Measurements from ENCODE around the gene LAGE3. TPM values are rescaled to one million over a fixed set of nuclear protein-coding genes. Genes with fewer than 3 reads are reported as not detected.

Gene LAGE3
- total and polyA plus RNA-seq, 2 of the 8 experiments (the other 6 are each of a cell fraction or from before 2014, with no cell fraction given) = 44.5 to 102 TPM

- Histone ChIP-seq H3K36me3 (ENCODE audit: control insufficient read depth in 2 of 4, insufficient read depth in 4 of 4, low read length in 3 of 4) (peaks cover 0 to 14% (median 4%) of the 10 kb centered on the region in 4 experiments; a peak in 4 of 8 replicates), H3K4ac (replicated peaks; ENCODE audit: insufficient read length, low read depth, low read length) (no peak overlapping the region), H3K23me2 (ENCODE audit: low read depth, low read length) (0 out of 2 replicates have a peak, but pooled peaks cover 3% of the 10 kb centered on the region), H3K9me3 (ENCODE audit: insufficient read depth in 2 of 2, low read depth in 1 of 2, low read length in 1 of 2) (no peaks in the 10 kb centered on the region), H3K27me3 (replicated peaks in 1 of 4; ENCODE audit: control insufficient read depth in 3 of 4, extremely low read depth in 1 of 4, insufficient read depth in 3 of 4, low read length in 3 of 4) (no peaks in the 10 kb centered on the region), H4K20me1 (replicated peaks in 1 of 2; ENCODE audit: control insufficient read depth in 1 of 2, insufficient read depth in 2 of 2, low read length in 2 of 2) (no peaks in the 10 kb centered on the region), H3K9ac (replicated peaks in 1 of 4; ENCODE audit: extremely low read depth in 1 of 4, low read depth in 3 of 4, low read length in 3 of 4) (no peak overlapping the region), H3K18ac (ENCODE audit: extremely low read depth, low read length) (no peak overlapping the region), H3K14ac (ENCODE audit: insufficient read length) (no peak overlapping the region), H4K91ac (replicated peaks; ENCODE audit: insufficient read length, low read length) (no peak overlapping the region), H4K5ac (ENCODE audit: insufficient read length, low read depth, low read length) (no peak overlapping the region), H3K56ac (replicated peaks; ENCODE audit: insufficient read length, low read depth, low read length) (no peak overlapping the region), H3K4me1 (replicated peaks in 1 of 4; ENCODE audit: control insufficient read depth in 3 of 4, insufficient read depth in 4 of 4, low read length in 3 of 4) (peaks cover 0 to 3% (median 0%) of the 10 kb centered on the region in 4 experiments; a peak in 1 of 7 replicates), H3K79me1 (ENCODE audit: low read depth, low read length) (no peaks in the 10 kb centered on the region), H3K79me2 (ENCODE audit: control insufficient read depth in 1 of 2, insufficient read depth in 2 of 2, low read length in 2 of 2) (no peaks in the 10 kb centered on the region), H3K27ac (ENCODE audit: low read depth, low read length) (no peak overlapping the region), H3K23ac (ENCODE audit: insufficient read length) (no peak overlapping the region), H3K4me3 (ENCODE audit: extremely low read depth in 1 of 4, insufficient read depth in 2 of 4, low read depth in 3 of 4, low read length in 4 of 4) (no peak overlapping the region), H2BK15ac (ENCODE audit: low read length) (no peak overlapping the region), H4K8ac (ENCODE audit: extremely low read depth, insufficient read depth, low read length) (no peak overlapping the region), H3K4me2 (ENCODE audit: insufficient read depth in 1 of 2, low read depth in 2 of 2, low read length in 2 of 2) (no peak overlapping the region), H2BK120ac (replicated peaks; ENCODE audit: low read depth, low read length) (no peak overlapping the region), H2AFZ (ENCODE audit: low read length) (no peak overlapping the region), H2BK5ac (ENCODE audit: low read depth, low read length) (no peak overlapping the region), H2AK5ac (ENCODE audit: low read depth, low read length) (no peak overlapping the region), H2BK20ac (ENCODE audit: low read length) (no peak overlapping the region), H2BK12ac (ENCODE audit: low read depth, low read length) (no peak overlapping the region)
- TF ChIP-seq, protein P1, sequence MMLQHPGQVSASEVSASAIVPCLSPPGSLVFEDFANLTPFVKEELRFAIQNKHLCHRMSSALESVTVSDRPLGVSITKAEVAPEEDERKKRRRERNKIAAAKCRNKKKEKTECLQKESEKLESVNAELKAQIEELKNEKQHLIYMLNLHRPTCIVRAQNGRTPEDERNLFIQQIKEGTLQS (IDR thresholded peaks at IDR 0.05; ENCODE audit: insufficient read depth, low read depth, low read length) = no peak
- no peak for TF ChIP-seq GTF2F1 (IDR thresholded peaks at IDR 0.05; ENCODE audit: borderline replicate concordance, low read depth, low read length)
- TF ChIP-seq HDAC2 (IDR thresholded peaks at IDR 0.05; ENCODE audit: borderline replicate concordance in 1 of 2, low read depth in 2 of 2, low read length in 2 of 2) = no peak
- TF ChIP-seq MAX (IDR thresholded peaks at IDR 0.05) = no peak
- no peak for TF ChIP-seq CHD1 (IDR thresholded peaks at IDR 0.05; ENCODE audit: low read depth, low read length)
- POLR2A ChIA-PET (ENCODE audit: partially characterized antibody) = interaction anchor here (1.3 to 1.4 kb wide), 2 partner anchors 10 to 74 kb away, joined by 4 read pairs; no protein-coding TSS in a partner anchor
- no peak for FAIRE-seq
- CTCF ChIA-PET (ENCODE audit: partially characterized antibody) = interaction anchor here (1.6 to 3.1 kb wide), 3 partner anchors 15 to 101 kb away, joined by 4 to 11 read pairs (median 7); partner anchors contain the start of gene PLXNA3
- WGBS, 2 experiments (ENCODE audit: extremely low coverage in 1 of 2, insufficient coverage in 1 of 2, insufficient read length in 1 of 2, insufficient replicate concordance in 2 of 2, low coverage in 1 of 2, low lambda C conversion rate in 2 of 2, missing lambda C conversion rate in 1 of 2) = 92% methylated on average over 6 of the region's 7 CpGs; no CpG with 5 or more reads in 1 of the 2 experiments
- DNase-seq (ENCODE audit: low read depth in 1 of 2, low spot score in 2 of 2) = no peak
Observed at GRCh38 chrX:154473683-154474082, 5.4 kb downstream of the LAGE3 start.
